Measurements from ENCODE around the gene FNIP2.

DNA sequence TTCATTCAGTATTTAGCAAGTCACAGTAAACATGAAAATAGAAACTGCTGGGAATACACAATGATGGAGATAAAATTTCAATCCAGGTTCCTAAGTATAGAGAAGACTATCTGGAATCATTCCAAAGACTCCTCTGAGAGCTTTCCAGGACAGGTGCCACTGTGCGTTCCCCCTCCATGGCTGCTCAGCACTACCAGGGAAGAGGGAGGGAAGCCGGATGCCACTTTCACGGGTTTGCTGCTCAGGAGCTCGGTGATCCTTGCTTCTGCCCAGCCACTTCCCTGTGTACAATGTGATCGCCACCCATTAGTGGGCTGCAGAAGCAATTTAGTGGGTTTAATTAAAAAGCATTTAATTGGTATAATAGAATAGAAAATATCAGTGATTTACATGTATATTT is 94.5 kb downstream of the FNIP2 start:
- TF ChIP-seq FOXK2 (IDR thresholded peaks at IDR 0.05) (no peak), ARNT (IDR thresholded peaks at IDR 0.05) (no peak), CTBP1 (IDR thresholded peaks at IDR 0.05; ENCODE audit: borderline replicate concordance) (no peak)

All from HEK293T (cell line).